Stimulated activated CD8-positive, alpha-beta memory T cell treated with anti-CD3 and anti-CD28 coated beads, Interleukin-4, amount 100 ng/mL, for 4 hours (primary cell): ENCODE results near the gene CLBA1.

Experiments
- DNase-seq, 2 donors: peaks; one replicate each; pipeline ENCODE4 v3.0.0-alpha.2; 2020; ENCODE audit warnings: low read depth in 2 of 2, low spot score in 1 of 2

CLBA1 gene

DNA sequence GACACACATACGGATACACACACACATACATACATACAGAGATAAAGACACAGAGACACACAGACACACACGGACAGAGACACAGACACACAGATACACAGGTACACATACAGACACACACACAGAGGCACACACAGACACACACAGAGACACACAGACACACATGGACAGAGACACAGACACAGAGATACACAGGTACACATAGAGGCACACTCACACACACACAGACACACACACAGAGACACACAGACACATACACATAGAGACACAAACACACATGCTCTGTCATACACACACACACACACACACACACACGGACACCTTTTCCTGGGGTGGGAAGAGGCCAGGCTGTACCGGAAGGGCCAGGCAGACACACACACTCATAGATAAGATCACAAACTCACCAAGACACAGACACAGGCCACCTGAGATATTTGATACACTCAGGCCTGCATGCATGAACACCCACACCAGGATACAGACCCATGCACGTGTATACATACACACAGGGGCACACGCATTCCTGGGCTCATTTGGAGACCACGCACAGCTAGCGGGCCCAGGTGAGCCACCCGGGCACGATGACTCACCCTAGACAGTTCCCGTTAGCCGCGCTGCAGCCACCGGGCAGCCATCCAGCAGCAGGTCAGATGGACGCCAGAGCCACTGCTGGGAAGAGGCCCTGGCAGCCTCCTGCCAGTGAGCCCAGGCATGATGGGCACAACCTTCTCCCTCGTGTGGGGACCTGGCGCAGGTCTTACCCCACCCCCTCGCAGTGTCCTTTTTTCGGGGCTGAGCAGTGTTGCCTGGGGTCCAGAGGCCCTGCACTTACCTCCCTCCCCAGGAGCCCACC is 5.6 kb upstream of the CLBA1 start:
- no peak for DNase-seq

DNA sequence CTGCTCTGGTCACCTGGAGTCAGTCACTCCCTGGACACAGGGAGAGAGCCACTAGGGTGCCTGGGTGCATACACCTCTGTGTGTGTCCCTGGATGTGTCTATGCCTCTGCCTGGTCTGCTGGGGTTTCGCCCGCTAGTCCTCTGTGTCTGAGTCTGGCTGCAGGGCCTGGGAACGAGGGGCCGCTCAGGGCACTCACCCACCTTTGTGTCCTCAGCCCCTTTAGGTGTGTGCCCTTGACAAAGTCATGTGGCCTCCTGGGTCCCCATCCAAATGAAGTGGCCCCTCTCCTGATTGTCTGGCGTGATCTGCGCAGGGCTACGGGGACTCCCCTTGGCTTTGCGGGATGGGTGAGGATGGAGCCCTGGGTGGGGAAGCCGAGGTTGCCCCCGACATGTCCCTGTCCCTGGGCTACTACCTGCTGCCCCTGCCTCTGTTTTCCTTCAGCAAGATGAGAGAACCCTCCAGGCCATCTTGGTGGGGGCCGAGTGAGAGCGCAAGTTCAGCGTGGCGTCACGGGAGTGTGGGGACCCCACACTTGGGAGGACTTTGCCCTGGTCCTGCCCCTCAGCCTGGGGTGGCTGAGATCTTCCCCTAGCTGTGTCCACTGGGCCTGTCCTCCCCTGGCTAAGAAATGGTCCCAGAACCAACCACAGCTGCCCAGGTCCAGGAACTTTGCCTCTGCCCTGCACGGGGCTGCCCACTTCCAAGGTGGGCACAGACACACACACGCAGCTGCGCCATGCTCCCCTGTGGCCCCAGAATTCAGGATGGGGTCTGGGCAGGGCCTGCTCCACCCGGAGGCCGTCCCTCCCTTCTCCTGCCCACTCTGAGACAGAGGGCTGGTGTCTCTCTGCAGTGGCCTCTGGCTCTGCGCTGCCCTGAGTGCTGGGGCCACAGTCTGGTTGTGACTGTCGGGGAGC is 4.7 kb upstream of the CLBA1 start:
- DNase-seq: no peak

DNA sequence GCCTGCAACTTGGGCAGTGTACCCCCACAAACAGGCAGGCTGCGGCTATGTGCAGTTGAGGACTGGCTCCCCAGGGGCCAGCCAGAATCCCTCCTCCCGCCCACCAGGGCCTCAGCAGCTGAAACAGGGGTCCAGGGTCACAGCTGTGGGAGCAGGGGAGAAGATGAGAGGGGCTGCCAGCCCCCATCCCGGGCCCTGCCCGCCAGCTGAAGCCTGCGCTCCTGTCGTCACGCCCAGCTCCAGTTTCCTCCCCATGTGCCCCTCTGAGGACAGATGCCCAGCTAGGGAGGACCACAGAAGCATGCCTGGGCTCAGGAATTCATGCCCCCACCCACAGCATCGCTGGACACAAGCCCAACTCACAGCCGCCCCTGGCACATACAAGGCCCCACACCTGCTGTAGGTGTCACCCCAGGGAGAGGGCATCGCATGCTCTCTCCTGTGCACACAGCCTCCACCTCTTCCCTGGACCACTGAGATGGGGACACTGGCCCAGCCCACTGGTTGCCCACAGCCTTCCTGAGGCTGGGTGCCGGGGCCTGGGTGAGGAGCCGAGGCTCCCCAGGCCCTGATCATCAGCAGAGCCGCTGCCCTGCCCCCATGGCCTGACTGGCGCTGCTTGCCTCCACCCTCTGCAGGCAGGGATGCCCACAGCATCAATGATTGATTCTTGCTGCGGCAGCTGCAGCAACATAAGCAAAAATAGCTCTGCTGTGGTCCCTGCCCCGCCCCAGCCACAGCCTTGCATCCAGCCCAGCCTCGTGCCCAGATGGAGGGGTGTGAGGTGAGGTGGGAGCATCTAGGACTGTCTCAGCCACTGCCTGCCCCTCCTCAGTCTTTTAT is 3.7 kb upstream of the CLBA1 start:
- no peak for DNase-seq

DNA sequence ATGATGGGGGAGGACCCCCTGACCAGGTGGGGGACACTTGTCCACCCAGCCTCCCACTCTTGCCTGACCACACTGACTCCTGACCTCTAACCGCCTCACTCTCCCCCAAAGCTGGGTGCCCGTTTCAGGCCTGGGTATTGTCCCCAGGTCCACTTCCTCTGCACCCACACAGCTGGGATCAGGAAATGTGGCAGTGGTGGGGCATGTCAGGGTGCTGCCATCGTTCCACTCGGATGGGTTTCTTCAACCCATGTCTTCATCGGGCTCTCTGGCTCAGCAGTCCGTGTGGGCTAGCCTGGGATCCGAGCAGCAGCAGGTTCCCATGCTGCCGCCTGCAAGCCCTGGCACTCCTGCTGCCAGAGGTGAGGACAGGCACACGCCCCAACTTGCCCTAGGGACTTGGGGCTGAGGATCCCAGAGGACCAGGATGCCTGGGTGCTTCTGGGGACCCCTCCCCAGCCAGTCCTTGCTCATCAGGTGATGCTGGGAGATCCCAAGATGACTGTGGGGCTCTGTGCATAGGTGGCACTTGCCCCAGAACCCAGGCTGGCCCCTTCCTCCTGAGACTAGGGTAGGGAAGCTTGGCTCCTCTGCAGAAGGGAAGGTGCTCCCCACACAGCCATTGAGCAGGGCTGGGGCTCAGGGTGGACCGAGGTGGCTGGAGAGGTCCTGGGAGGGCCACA is 2.9 kb upstream of the CLBA1 start:
- no peak for DNase-seq

DNA sequence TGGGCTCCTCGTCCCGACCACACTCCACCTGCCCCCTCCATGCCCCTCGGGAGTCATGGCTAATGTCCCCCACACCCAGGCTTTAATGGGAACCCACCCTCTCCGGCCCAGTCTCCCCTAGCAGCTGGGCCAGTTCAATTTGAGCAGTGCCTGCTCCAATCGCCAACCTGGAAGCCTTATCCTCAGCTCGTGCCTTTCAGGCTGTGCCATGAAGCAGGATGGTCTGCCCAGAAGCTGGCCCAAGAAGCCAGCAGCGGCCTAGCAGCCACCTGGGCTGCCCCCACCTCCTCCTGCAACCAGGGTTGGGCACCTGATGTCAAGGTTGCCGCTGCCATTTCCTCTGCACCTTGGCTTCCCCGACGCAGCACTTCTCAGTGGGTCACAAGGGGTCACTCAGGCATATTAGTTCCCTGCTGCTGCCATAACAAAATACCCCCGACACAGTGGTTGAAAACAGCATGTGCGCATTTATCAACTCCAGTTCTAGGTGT is 2.3 kb upstream of the CLBA1 start:
- no peak for DNase-seq

DNA sequence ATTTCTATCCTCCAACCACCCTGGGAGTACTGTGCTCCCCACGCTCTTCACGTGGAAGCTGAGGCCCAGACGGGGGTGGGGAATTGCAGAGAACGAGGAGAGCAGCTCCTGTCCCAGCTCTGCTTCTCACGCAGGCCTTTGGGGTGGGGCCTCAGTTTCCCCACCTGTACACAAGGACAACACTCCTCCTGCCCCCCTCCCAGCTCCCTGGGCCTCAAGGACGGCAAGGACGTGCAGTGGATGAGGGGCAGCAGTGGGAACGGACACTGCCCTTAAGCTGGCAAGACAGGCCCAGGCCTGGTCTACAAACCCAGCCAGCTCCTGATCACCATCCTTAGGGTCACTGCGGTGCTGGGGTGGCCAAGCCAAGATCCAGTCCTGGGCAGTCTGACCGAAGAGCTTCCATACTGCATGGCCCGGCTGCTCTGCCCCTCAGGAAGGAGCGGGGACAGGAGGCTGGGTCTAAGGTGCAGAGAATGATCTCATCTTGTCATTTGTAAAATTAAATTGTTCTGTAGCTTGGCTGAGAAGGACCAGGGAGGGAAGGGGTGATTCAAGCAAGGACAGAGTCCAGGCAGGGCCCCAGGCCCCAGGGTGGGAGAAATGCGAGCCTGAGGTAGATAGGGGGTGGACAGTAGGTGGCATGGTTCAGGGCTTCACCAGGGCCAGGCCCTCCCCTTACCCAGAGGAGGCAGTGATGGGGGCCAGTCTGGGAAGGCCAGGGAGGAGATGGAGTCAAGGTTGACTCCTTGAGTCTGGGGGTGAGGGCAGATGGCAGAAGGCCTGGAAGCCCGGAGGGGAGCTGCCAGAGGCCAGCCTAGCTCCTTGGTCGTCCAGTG is 1.3 kb upstream of the CLBA1 start:
- no peak for DNase-seq

DNA sequence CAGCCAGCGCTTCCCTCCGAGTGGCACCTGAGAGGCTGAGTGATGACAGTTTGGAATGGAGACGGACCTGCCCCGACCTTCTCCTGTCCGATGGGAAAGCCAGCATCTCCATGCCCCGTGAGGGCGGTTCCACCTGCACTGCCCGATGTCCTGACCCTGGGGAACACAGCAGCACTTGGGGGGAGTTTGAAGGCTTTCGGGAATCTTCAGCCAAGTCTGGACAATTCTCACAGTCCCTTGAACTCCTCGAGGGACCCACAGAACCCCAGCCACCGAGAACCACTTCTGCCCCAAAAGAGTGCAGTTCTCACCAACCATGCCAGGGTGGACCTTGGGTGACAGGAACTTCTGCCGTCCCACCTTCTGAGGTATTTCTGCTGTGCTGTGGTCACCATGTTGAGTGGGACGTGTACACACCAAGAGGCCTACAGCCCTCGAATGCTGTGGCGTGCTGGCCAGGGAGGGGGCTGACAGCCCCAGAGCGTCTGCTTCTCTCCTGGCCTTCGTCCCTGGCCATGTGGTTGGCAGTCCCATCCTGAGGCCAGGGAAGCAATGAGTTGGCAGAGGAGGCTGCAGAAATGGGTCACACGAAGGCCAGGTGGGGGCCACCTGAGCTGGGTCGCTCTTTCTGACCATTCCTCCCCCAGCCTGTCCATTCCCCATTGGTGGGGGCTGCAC is 1.0 kb downstream of the CLBA1 start:
- DNase-seq: no peak

DNA sequence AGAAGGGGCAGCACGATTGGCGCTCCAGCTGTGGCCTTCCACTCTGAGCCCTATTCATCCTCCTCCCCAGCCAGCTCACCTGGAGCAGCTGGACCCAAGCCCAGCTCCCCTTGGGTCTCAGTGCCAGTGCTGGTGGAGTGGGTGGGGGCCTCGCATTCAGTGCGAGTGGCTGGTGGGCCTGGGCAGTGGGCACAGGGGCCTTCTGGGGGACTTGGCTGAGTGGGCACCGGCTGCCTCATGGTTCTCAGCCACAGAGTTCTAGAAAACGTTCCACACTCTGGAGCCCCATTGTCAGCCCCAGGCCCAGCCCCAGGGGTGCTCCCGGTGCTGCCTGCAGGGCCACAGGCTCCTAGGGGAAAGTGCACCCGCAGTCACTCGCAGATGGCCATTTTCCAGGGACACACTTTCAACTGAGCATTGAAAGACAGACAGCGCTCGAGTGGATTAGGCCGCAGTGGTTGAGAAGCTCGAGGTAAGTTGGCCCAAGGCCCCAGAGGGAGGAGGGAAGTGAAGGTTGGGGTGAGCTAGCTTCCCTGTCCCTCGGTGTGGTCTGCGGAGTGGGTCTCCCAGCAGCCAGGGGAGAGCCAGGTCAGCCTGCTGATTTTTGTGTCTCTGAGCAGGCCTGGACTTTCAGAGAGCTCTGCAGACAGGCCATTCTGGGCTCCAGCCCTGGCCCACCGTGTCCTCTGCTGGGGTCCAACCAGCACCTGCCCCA is 3.8 kb downstream of the CLBA1 start:
- DNase-seq: no peak

DNA sequence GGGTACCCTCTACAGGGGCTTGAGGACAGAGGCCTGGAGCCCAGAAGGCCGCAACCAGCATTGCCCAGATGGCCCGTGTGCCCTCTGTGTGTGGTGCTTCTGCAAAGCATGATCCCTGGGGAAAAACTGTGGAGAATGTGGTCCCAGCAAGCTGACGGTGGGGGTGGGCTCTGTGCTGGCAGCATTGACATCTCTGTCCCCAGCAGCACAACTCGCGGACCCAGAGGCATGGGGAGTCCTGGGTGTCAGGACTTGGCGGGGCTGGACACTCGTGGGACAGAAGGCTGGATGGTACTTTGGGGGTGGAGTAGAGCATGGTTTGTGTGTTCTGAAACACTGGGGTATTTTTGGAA is 4.3 kb downstream of the CLBA1 start:
- no peak for DNase-seq

DNA sequence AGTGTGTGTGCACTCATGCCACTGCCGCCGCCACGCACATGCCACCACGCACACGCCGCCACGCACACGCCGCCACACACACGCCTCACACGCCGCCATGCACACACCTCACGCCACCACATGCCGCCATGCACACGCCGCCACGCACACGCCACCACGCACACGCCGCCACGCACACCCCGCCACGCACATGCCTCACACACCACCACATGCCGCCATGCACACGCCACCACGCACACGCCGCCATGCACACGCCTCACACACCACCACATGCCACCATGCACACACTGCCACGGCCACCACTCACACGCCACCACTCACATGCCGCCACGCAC is 6.3 kb downstream of the CLBA1 start:
- DNase-seq: no peak

DNA sequence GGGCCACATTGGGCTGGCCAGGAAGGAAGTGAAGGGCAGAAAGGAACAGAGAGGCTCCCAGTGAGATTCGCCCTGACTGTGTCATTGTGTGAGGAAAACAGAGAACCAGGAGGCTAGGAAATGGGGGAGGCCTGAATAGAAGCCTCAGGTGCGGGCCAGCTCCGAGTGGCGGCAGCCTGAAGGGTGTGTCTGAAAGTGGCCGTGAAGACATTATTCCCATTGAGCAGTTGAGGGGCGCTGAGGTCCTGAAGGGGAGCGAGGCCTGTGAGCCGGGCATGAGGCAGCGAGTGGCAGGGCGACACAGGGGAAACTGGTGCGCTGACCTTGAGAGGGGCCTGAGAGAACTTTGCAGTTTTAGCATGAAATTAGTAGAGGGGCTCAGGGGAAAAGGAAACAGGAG is 6.9 kb downstream of the CLBA1 start:
- DNase-seq: no peak

DNA sequence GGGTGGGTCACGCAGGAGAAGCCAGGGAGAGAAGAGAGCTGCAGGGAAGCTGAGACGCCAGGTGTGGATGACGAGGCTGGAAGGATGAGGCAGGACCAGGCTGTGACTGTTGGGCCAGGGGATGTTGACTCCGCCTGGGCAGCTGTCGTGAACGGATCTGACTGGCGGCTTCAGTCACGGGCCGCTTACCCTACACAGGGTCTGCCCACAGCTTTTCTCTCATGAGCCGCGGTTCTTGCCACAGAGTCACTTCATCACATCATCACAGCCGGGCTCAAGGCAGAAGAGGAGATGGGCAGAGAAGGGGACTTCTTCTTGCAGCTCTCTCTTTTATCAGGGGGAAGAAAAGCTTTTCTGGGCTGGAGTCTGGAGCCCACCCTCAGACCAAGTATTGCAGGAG is 7.7 kb downstream of the CLBA1 start:
- DNase-seq: no peak

DNA sequence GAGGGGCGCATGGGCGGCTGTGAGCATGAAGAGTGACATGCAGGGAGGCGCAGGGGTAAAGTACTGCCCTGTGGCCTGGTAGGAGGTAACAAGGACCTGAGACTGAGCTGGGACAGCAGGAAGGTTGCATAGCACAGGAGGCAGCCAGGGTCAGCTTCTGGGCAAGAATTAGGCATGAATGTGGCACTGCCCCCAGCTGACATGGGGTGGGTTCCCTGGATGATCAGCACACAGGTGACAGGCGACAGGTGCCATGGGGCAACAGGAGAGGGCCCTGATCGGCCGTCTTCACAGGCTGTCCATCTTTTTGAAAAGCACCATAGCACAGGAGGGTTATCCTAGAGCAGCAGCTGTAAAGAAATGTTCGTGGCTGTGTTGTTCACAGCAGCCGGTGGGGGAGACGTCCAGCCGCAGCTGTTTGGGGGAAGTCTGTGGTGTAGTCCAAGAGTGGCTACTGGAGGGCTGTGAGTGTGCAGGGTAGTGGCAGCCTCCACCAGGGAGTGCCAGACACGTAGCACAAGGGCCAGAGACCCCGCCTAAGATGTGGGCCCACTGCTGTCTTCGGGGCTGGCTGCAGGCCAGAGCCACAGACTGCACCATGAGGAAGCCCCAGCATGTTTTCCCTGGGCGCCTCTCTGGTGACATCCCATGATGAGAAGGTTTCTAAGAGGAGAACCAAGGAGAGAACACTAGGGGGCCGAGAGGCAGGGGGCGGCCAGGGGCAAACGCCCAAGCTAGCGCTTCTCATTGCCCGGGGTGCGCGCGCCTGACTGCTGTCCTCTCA is 8.4 kb downstream of the CLBA1 start:
- no peak for DNase-seq

DNA sequence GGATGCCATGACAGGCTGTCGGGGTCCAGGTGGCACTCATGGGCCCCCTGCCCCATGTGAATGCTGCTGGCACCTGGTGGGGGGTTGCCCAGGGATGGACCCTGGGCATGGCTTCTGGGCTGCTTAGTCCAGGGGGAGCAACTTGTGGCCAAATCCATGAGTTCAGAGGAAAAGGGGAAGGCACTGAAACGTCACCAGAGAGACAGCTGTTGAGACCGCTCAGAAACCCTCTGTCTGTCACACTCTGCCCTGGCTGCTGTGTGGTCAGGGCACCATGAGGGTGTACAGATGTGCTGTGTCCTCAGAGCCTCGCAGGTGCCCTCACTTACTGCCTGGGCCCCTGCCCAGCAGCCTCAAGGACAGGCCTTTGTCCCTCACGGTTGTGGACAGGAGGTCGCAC is 9.4 kb downstream of the CLBA1 start:
- no peak for DNase-seq

DNA sequence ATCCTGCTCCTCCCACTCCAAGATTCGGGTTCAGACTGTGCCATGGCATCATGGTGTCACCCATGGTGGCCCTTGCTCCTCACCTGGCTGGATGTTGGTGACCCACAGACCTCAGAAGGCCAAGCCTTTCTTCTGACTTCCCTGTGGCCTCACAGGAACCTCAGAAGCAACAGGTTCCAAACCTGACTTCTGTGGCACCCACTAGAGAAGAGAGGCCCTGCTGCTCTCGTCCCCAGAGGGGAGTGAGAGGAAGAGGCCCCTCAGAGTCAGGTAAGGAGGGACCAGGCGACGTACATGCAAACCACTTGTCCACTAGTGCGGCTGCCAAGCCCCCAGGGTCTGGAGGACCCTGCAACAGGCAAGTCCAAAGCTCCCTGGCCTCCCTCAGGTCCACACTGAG is 10.4 kb downstream of the CLBA1 start:
- no peak for DNase-seq

DNA sequence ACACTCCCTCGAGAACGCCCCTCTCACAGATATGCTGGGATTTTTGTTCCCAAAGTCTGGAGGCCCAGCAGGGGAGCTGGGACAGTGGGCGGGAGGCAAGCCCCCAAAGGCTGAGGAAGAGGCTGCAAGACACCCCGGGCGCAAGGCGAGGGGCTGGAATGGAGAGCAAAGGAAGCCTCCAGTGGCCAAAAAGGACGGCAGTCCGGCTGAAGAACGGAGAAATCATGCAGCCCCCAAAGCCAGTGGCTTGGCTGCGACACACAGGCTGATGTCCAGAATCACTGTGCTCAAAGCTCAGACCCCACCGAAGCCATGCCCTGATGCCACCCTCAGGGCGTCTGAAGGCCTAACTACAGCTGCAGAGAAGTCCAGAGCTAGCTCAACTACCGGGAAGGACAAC is 10.9 kb downstream of the CLBA1 start:
- no peak for DNase-seq

DNA sequence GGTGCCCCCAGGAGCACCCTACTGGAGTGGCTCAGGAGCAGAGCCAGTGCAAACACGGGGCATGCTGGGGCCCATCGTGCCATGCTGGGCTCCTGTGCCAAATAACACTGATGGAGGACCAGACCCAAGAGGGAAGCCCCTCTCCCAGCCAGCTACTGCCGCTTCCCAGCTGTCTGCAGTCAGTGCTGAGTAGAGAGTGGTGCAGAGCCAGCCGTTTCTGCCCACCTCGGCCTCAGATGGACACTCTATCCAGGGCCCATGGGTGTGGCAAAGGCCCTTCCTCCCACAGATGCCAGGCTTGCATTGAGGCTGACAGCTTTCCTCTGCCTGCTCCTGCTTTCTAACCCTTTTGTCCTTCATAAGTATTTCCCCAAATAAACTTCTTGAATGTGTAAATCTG is 13.2 kb downstream of the CLBA1 start:
- DNase-seq: no peak

DNA sequence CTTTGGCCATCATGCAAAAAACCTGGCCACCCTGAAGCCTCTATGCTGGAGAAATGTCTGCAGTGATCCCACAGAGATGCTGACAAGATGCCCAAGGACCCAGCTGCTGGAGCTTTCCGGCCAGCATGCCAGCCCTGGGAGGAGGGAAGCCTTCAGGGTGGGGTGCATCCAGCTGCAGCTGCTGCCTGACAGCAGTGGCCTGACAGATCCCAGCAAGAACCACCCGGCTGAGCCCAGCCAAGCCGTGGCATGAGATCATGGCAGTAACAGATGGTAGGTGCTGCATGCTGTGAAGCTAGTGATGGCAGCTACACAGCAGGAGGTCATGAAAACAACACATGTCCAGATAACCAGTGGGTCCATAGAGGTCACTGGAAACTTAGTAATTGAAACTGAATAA is 13.8 kb downstream of the CLBA1 start:
- no peak for DNase-seq
